HG02678 (cell line): Measurements from ENCODE around the gene CCDC154.
"Not testable (repeated sequence)": the region's sequence is repeated elsewhere in the genome, so short reads cannot be mapped to it uniquely, and the experiment has no call there.

Experiments used
- ATAC-seq: cut with Tn5 transposase; IDR thresholded peaks from one replicate; pipeline ENCODE4 v1.9.1; 2021; ENCODE audit warnings: mild to moderate bottlenecking, moderate library complexity; ENCODE audit not compliant: unreplicated experiment

CCDC154 gene

GRCh38 chr16:1439699-1440074 is 4.7 kb downstream of the CCDC154 start:
- not testable (repeated sequence) for ATAC-seq

- ATAC-seq = no peak
Measured at GRCh38 chr16:1439058-1439698, 5.2 kb downstream of the CCDC154 start.

GRCh38 chr16:1438229-1439057 is 5.9 kb downstream of the CCDC154 start:
- ATAC-seq = no peak

GRCh38 chr16:1437606-1438005 is 6.8 kb downstream of the CCDC154 start:
- ATAC-seq = no peak

- ATAC-seq = no peak
Measured at GRCh38 chr16:1436731-1437355, 7.5 kb downstream of the CCDC154 start.

- no peak for ATAC-seq
Measured at GRCh38 chr16:1435921-1436697, 8.2 kb downstream of the CCDC154 start.

GRCh38 chr16:1434644-1435592 is 9.4 kb downstream of the CCDC154 start:
- ATAC-seq = no peak

- no peak for ATAC-seq
Measured at GRCh38 chr16:1433756-1434155, 10.6 kb downstream of the CCDC154 start.

- ATAC-seq = no peak
Measured at GRCh38 chr16:1433263-1433560, 11.1 kb downstream of the CCDC154 start.

- ATAC-seq = no peak
Measured at GRCh38 chr16:1432388-1433262, 11.7 kb downstream of the CCDC154 start.

- no peak for ATAC-seq
Measured at GRCh38 chr16:1431497-1432270, 12.7 kb downstream of the CCDC154 start.

GRCh38 chr16:1430759-1431496 is 13.4 kb downstream of the CCDC154 start, which contains the start of gene PERCC1:
Gene PERCC1, plus strand, starts transcription at chr16:1431078. Its CDS starts 1,516 bp downstream, at chr16:1432594.
- ATAC-seq = no peak

GRCh38 chr16:1430214-1430758 is 14.1 kb downstream of the CCDC154 start:
- ATAC-seq = no peak

- ATAC-seq = no peak
Measured at GRCh38 chr16:1429631-1430030, 14.7 kb downstream of the CCDC154 start.

GRCh38 chr16:1429012-1429411 is 15.3 kb downstream of the CCDC154 start:
- no peak for ATAC-seq

- no peak for ATAC-seq
Measured at GRCh38 chr16:1428511-1428910, 15.8 kb downstream of the CCDC154 start.
